ENCODE results near the gene AK8. TPM values are rescaled to one million over a fixed set of nuclear protein-coding genes. Genes with fewer than 3 reads are reported as not detected.

Gene AK8
- total RNA-seq, 6 experiments from 2014 or later = 0.07 to 0.24 (median 0.12) TPM; not detected in 1

GRCh38 chr9:132912131-132912530 lies 34.0 kb upstream of the AK8 start:
- no peaks in the 10 kb centered on the region for H3K27me3 Mint-ChIP-seq (ENCODE audit: insufficient read depth)
- H3K9me3 Mint-ChIP-seq = no peaks in the 10 kb centered on the region
- no peaks in the 10 kb centered on the region for H3K4me1 Mint-ChIP-seq (ENCODE audit: low read depth)
- peaks cover 23% of the 10 kb centered on the region for H3K36me3 Mint-ChIP-seq (ENCODE audit: low read depth)
- DNase-seq = no peak
- TF ChIP-seq CTCF (IDR thresholded peaks at IDR 0.05) = no peak
- H3K4me3 Mint-ChIP-seq = no peak overlapping the region
- no peak overlapping the region for H3K27ac Mint-ChIP-seq

GRCh38 chr9:132910376-132910775 lies 32.3 kb upstream of the AK8 start:
- Mint-ChIP-seq H3K27me3 (ENCODE audit: insufficient read depth) (no peaks in the 10 kb centered on the region), H3K9me3 (no peaks in the 10 kb centered on the region), H3K4me1 (ENCODE audit: low read depth) (no peaks in the 10 kb centered on the region), H3K4me3 (no peak overlapping the region), H3K27ac (no peak overlapping the region), H3K36me3 (ENCODE audit: low read depth) (peaks cover 23% of the 10 kb centered on the region)
- no peak for TF ChIP-seq CTCF (IDR thresholded peaks at IDR 0.05)
- no peak for DNase-seq

GRCh38 chr9:132909311-132909710 lies 31.2 kb upstream of the AK8 start:
- H3K9me3 Mint-ChIP-seq = no peaks in the 10 kb centered on the region
- H3K36me3 Mint-ChIP-seq (ENCODE audit: low read depth) = peaks cover 23% of the 10 kb centered on the region
- H3K4me1 Mint-ChIP-seq (ENCODE audit: low read depth) = no peaks in the 10 kb centered on the region
- H3K4me3 Mint-ChIP-seq = no peak overlapping the region
- no peaks in the 10 kb centered on the region for H3K27me3 Mint-ChIP-seq (ENCODE audit: insufficient read depth)
- no peak for TF ChIP-seq CTCF (IDR thresholded peaks at IDR 0.05)
- DNase-seq = no peak
- H3K27ac Mint-ChIP-seq = no peak overlapping the region

GRCh38 chr9:132908635-132909034 lies 30.6 kb upstream of the AK8 start:
- H3K4me1 Mint-ChIP-seq (ENCODE audit: low read depth) = no peaks in the 10 kb centered on the region
- DNase-seq = no peak
- no peak overlapping the region for H3K27ac Mint-ChIP-seq
- H3K36me3 Mint-ChIP-seq (ENCODE audit: low read depth) = peaks cover 23% of the 10 kb centered on the region
- H3K4me3 Mint-ChIP-seq = no peak overlapping the region
- H3K9me3 Mint-ChIP-seq = no peaks in the 10 kb centered on the region
- no peaks in the 10 kb centered on the region for H3K27me3 Mint-ChIP-seq (ENCODE audit: insufficient read depth)
- no peak for TF ChIP-seq CTCF (IDR thresholded peaks at IDR 0.05)

GRCh38 chr9:132905726-132906125 lies 27.6 kb upstream of the AK8 start:
- H3K36me3 Mint-ChIP-seq (ENCODE audit: low read depth) = peaks cover 11% of the 10 kb centered on the region
- H3K27ac Mint-ChIP-seq = no peak overlapping the region
- no peak for DNase-seq
- H3K4me3 Mint-ChIP-seq = no peak overlapping the region
- no peak for TF ChIP-seq CTCF (IDR thresholded peaks at IDR 0.05)
- H3K27me3 Mint-ChIP-seq (ENCODE audit: insufficient read depth) = no peaks in the 10 kb centered on the region
- no peaks in the 10 kb centered on the region for H3K9me3 Mint-ChIP-seq
- H3K4me1 Mint-ChIP-seq (ENCODE audit: low read depth) = peaks cover 6% of the 10 kb centered on the region; the same call in 1 of the 2 replicates
